Measurements from ENCODE around the gene RELA.

The RELA gene

DNA sequence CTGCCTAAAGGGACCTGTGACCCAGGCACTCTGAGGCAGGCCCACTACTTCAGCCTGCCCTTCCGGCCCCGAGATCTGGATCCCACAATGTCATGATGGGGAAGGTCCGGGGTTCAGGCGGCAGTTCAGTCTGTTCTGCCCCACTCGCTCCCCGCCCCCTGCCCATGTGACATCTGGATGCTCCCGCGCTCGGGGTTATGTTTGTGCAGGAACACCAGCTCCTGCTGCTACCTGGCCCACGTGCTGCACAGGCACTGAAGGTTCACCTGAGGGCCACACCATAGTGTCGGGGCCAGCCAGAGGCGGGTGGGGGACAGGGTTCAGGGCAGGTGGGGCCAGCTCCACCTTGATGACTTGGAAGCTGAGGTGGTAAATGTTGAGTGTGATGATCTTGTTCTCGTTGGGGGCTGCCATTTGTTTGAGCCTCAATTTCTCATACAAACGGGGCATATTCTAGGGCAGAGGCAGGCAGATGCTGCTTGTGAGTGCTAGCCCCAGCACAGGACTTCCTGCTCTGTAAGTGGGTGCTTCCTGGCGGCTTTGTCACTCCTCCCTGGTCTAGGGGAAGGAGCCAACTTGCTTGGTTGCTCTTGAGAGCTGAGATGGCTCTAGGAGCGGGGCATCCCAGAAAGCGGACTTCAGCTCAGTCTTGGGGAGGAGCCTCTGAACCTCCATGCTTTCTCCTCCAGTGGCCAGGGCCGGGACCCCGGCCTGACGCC lies 29.2 kb downstream of the RELA start:
- no peak for DNase-seq (ENCODE audit: low read depth)

DNA sequence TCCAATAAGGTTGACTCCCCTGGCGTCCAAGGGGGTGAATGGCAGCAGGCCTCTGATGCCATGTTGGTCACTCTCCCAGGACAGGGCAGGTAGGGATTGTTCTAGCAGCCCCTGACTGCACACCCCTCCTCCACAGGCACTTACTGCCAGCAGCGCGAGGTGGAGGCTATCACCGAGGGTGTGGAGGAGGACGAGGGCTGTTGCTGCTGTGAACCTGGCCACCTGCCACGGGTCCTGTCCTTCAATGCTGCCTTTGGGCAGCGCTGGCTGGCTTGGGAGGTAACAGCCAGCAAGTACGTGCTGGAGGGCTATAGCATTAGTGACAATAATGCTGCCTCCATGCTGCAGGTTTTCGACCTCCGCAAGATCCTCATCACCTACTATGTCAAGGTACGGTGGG lies 32.5 kb downstream of the RELA start:
- DNase-seq (ENCODE audit: low read depth): no peak

DNA sequence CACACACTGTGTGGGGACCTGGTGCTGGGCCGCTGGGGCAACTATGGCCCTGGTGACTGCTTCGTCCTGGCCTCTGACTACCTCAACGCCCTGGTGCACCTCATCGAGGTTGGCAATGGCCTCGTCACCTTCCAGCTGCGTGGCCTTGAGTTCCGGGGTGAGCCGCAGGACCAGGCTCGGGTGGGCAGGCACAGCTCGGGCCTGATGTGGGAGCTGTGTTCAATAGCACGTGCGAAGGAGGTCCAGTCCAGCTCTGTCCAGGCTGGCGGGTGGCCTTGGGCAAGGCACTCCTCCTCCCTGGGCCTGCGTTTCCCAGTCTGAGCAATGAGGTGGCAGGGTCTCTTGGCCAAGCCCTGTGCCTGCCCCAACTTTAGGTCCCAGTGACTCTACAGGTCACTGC lies 33.1 kb downstream of the RELA start:
- DNase-seq (ENCODE audit: low read depth): no peak

DNA sequence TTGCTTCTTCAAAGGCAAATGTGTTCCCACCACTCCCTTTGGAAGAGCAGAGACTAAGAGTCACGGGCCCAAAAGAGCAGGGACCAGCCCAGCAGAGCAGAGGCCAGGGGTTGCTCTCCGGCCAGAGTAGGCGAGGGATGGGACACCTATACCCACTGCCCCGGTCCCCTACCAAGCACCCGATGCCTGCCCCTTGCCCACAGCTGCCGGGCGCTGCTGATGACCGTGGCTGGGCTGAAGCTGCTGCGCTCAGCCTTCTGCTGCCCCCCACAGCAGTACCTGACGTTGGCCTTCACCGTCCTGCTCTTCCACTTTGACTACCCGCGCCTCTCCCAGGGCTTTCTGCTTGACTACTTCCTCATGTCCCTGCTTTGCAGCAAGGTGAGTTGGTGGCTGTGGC lies 35.5 kb downstream of the RELA start:
- DNase-seq (ENCODE audit: low read depth): no peak

DNA sequence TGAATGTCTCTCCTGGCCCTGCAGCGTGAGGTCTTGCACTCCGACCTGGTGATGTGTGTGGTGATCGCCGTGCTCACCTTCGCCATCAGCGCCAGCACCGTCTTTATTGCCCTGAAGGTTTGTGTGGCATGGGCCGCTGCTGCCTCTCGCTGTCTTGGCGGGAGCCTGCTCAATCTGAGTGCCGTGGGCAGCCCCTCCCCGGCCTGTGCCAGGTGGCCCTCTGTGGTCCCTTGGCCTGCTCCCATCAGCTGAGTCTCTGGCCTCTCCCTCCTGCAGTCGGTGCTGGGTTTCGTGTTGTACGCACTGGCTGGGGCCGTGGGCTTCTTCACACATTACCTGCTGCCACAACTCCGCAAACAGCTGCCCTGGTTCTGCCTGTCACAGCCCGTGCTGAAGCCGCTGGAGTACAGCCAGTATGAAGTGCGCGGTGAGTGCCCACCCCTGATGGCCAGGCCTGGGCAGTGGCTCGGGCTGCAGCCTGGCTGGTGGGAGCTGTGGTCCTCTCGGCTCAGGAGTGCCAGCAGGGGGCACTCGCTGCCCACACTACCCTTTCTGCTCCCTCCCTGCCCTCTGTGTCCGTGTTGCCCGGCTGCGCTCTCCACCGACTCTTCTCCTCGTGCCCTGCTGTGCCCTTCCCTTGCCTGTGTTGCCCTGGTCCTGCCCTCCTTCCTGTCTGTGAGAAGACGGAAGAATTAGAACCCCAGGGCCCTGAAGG lies 36.9 kb downstream of the RELA start:
- DNase-seq (ENCODE audit: low read depth): no peak

DNA sequence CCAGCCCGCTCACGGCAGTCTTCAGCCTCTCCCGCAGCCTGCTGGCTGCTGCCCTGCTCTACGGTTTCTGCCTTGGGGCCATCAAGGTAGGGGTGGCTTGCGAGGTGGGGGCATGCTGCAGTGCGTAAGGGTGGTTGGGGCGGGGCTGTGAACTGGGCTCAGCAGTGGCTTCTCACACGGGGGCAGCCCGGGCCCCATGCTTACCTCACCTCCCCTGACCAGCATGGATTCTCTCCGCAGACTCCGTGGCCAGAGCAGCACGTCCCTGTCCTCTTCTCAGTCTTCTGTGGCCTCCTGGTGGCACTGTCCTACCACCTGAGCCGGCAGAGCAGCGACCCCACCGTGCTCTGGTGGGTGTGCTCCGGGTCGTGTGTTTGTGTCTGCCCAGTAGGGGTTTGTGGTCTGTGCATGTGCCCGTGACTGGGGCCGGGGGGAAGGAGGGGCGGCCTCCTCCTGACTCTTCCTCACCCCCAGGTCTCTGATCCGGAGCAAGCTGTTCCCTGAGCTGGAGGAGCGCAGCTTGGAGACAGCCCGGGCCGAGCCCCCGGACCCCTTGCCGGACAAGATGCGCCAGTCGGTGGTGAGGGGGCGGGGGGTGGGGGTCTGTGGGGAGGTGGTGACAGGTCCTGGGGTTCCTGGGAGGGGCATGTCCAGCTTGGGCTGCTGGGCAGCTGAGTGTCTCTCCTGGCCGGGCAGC lies 37.6 kb downstream of the RELA start:
- DNase-seq (ENCODE audit: low read depth): no peak

DNA sequence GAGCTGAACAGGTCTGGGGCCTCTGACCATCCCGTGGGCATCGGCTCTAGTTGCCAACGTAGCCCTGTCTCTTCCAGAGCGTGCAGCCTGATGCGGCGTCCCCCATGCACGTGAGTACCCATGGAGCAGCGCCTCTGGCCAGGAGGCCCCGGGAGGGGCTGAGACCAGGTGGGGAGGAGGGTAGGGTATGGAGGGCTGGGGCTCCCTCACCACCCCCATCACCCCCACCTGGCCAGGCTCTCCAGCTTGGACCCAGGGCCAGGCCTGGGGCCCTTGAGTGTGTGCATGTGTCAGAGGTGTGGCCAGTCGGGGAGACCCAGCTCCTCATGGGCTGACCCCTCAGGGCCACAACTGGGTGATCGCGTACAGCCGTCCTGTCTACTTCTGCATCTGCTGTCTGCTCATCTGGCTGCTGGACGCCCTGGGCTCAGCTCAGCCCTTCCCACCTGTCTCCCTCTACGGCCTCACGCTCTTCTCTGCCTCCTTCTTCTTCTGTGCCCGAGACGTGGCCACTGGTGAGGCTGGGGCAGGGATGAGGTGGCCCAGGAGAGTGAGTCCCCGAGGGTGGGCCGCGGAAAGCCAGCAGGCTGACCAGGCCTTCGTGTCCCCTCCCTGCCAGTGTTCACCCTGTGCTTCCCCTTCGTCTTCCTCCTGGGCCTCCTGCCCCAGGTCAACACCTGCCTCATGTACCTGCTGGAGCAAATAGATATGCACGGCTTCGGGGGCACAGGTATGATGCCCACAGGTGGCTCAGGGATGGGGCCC lies 38.7 kb downstream of the RELA start:
- no peak for DNase-seq (ENCODE audit: low read depth)

DNA sequence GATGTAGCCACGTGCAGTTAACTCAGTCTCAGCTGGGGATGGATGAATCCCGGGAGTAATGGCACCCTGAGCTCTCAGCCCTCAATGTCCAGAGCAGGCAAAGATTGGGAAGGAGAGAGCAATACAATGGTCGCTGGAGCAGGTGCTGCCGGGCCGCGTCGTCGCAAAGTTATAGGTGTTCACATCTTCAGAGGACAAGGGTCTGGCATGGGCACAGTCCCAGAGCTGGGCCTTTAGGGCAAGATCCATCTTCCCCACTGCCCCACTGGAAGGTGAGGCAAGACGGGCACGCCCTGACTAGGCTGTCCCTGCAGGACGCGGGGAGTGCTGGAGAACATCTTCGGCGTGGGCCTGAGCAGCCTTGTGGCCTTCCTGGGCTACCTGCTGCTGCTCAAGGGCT lies 39.5 kb downstream of the RELA start:
- DNase-seq (ENCODE audit: low read depth): no peak

DNA sequence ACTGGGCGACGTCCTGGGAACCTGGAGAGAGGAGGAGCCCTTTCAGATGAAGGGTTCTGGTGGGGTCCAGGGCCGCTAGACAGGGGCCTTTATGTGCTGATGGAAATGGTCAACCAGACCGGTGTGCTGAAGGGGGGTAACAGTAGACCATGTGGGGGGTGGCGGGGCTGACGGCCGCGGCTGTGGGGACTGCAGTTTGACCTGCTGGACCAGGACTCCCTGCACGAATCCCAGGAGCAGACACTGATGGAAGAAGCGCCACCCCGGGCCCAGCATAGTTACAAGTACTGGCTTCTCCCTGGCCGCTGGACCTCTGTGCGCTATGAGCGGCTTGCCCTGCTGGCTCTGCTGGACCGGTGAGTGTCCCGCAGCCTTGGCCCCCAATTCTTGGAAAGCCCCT lies 40.7 kb downstream of the RELA start:
- no peak for DNase-seq (ENCODE audit: low read depth)

DNA sequence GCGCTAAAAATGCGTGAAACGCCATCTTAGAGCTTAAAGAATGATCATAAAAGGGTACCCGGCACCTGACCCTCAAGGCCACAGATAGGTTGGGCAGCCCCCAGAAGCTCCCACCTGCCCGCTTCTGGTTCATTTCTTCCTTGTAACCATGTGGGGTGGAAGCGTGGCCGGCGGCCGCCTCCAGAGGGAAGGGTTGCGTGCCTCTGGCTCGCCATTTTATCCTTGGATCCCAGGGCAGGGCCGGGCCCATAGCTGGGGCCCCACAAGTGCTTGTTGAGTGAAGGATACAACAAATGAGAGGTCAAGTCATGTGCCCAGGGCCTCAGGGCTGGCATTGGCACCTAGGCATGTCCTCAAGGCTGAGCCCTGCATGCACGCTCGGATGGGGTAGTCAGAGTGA lies 41.3 kb downstream of the RELA start:
- no peak for DNase-seq (ENCODE audit: low read depth)

DNA sequence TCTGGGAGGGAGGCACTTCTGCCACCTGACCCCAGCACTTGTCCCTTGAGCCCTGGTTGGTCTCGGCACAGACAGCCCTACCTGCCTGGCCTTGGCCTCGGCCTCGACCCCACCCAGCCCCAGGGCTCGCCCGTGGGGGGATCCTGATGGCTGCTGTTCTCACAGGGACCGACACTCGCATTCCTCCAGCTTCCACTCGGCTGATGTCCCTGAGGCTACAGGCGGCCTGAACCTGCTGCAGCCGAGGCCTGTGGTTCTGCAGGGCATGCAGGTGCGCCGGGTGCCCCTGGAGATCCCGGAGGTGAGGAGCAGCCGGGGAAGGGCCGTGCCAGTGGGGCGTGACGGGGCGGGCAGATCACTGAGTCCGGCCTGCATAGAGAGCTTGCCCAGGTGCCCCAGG lies 42.0 kb downstream of the RELA start:
- DNase-seq (ENCODE audit: low read depth): no peak

DNA sequence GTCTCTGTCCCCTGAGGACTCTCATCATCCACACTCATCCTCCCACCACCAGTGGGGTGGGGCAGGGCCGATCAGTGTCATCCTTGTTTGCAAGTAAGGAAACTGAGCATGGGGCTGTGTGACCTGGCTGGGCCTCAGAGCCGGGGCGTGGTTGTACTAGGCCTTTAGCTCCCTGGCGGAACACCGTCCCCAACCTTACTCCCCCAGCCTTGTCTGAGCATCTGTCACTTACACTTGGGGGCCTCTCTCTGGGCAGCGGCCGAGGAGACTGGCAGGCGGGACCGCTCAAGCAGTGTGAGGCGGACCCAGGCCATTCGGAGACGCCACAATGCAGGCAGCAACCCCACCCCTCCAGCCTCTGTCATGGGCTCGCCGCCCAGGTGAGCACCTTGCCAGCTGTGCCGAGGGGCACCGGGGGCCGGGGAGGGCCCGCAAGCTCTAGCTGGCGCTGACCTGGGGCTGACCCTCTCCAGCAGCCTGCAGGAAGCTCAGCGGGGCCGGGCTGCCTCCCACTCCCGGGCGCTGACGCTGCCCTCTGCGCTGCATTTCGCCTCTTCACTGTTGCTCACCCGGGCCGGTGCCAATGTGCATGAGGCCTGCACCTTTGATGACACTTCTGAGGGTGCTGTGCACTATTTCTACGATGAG lies 43.3 kb downstream of the RELA start:
- no peak for DNase-seq (ENCODE audit: low read depth)

DNA sequence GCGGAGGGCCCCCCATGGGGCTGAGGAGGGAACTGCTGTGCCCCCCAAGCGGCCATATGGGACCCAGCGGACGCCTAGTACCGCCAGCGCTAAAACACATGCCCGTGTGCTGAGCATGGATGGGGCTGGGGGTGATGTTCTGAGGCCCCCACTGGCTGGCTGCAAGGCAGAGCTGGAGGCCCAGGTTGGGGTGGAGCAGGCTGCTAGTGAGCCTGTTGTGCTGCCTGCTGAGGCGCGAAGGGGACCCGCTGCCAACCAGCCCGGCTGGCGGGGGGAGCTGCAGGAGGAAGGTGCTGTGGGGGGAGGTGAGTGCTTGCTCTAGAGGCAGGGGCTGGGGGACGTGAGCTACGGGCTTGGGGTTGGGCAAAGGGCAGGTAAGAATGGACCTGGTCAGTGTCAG lies 44.0 kb downstream of the RELA start:
- DNase-seq (ENCODE audit: low read depth): no peak

DNA sequence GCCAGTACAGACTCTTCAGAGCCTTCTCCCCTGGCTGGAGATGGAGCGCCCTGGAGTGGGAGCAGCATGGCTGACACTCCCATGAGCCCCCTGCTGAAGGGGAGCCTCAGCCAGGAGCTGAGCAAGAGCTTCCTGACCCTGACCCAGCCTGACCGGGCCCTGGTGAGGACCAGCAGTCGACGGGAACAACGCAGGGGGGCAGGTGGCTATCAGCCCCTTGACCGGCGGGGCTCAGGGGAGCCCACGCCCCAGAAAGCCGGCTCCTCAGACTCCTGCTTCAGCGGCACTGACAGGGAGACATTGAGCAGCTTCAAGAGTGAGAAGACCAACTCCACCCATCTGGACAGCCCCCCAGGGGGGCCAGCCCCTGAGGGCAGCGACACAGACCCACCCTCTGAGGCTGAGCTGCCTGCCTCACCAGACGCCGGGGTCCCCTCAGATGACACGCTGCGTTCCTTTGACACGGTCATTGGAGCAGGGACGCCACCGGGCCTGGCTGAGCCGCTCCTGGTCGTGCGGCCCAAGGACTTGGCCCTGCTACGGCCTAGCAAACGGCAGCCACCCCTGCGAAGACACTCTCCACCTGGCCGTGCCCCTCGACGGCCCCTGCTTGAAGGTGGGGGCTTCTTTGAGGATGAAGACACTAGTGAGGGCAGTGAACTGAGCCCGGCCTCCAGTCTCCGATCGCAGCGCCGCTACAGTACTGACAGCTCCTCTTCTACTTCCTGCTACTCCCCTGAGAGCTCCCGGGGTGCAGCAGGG lies 44.5 kb downstream of the RELA start:
- DNase-seq (ENCODE audit: low read depth): no peak

DNA sequence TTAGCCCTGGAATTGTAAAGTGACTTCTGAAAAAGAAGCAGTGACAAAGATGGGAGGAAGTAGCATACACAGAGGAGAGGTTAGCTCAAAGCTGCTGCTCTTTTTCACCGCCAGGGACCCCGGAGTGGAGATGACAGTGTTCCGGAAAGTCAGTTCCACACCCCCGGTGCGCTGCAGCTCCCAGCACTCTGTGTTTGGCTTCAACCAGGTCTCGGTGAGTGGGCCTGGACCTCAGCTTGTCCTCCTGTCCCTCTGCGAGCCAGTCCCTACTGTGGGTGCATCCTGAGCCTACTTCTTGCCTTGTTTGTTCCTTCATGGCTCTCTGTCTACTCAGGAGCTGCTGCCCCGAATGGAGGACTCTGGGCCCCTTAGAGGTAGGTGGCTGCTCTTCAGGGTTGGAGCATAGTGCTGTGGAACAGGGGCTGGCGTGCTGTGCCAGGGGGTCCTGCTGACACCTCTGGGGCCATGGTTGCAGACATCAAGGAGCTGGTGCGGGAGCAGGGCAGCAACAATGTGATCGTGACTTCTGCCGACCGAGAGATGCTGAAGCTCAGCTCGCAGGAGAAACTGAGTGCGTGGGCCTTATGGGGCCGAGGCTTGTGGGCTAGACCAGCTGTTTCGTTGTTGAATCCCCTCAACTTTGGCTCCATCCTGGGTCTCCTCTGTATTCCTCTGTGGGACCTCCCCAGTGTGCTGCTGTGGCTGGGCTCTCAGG lies 45.4 kb downstream of the RELA start:
- no peak for DNase-seq (ENCODE audit: low read depth)

DNA sequence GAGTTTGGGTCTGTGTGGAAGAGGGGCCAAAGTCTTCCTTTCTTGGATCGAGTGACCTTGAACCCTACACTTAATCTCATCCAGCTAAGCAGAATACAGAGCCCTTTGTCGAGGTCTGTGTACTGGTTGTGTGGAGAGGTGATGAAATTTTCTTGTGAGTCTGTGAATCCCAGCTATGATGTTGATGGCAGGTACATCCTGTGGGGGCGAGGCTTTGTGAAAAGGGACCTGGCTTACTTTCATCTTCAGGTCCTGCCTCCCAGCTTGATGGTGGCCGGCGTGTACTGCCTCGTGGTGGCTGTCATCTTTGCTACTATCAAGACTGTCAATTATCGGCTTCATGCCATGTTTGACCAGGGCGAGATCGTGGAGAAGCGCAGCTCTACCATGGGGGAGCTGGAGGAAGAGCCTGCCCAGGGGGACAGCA lies 46.1 kb downstream of the RELA start:
- DNase-seq (ENCODE audit: low read depth): no peak

DNA sequence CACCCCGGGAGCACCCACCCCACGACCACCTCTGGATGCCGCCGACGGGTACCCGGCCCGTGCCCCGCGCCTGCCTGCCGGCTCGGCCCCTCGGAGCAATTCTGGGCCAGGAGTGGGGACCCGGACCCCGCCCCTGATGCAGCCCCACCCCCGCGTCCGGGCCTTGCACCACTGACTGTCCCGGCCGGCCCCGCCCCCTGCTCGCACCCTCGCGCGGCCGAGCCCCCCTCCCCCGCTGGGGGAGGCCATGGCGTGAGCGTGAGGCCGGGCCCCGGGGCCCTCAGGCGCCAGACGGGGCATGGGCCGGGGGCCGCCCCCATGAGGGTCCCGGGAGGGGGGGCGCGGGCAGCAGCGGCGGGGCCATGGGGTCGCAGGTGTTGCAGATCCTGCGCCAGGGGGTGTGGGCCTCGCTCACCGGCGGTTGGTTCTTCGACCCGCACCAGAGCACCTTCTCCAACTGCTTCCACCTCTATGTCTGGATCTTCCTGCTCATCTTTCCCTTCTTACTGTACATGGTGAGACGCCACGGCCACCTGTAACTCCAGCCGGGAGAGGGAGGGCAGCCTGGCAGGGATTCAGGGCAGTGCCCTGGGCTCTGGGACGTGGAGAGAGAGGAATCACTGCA lies 46.7 kb downstream of the RELA start:
- no peak for DNase-seq (ENCODE audit: low read depth)

DNA sequence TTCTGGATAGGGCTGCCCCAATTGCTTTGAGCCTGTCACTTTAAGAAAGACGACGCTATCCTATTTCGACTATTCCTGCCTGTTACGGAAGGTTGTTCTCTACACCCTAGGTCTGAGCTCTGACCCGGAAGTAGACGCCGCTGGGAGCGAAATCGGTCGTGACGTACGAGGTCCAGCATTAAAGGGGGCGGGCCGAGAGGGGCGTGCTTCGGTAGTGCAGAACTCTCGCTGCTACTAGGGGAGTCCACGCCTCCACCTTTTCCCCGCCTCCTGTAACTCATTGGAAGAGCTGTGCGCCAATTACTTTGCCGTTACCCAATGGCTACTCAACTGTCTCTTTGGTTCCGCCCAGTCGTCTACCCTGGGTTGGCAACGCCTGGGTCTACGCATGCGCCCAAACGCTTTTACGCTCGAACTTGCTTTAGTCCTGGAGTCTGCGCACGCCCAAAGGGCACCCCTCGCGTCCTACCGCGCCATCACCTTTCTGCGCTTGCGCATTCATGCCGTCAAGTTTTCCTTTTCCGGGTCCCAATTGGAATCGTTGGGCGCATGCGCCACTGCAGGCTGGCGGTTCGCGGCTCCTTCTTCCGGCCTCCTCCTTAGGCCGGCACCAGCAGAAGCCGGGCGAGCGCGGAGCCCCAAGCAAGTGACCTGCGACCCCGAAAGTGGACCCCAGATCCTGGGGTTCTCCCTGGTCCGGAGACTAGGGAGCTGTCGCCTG lies 47.3 kb downstream of the RELA start, which contains the start of gene PCNX3:
TSS of gene PCNX3 (plus strand) at position 548 of the 721 bp plus-strand sequence. CDS start 536 bp downstream, outside the sequence.
- peak; percentile 100 for DNase-seq (ENCODE audit: low read depth)

Measured in stimulated activated CD4-positive, alpha-beta T cell treated with anti-CD3 and anti-CD28 coated beads, Interleukin-2, amount 100 ng/mL, for 4 hours (primary cell).